Central memory CD8-positive, alpha-beta T cell (primary cell): ENCODE data around the gene ATG12.
"Not testable (repeated sequence)": the region's sequence is repeated elsewhere in the genome, so short reads cannot be mapped to it uniquely, and the experiment has no call there.

Experiments used
- ATAC-seq: fragments of 150-1000 bp; cut with Tn5 transposase; replicated peaks from 2 replicates; pipeline ENCODE4 v1.10.0; 2022; ENCODE audit warnings: mild to moderate bottlenecking, moderate FRiP score, moderate number of reproducible peaks; ENCODE audit not compliant: poor library complexity, severe bottlenecking; ENCODE audit errors: extremely low read depth
- DNase-seq, 2 donors: peaks; one replicate each; pipeline ENCODE4 v3.0.0; 2021; ENCODE audit warnings: low spot score in 2 of 2
- H3K27ac Mint-ChIP-seq: one replicate; pipeline ENCODE4 v1.8.0; 2022; ENCODE audit warnings: low read depth, mild to moderate bottlenecking, moderate library complexity, mixed read lengths
- H3K27me3 Mint-ChIP-seq: one replicate; pipeline ENCODE4 v1.8.0; 2022; ENCODE audit warnings: mixed read lengths
- H3K36me3 Mint-ChIP-seq: one replicate; pipeline ENCODE4 v1.8.0; 2022; ENCODE audit warnings: mild to moderate bottlenecking, moderate library complexity, mixed read lengths; ENCODE audit not compliant: insufficient read depth
- H3K4me1 Mint-ChIP-seq: one replicate; pipeline ENCODE4 v1.8.0; 2022; ENCODE audit warnings: mixed read lengths
- H3K4me3 Mint-ChIP-seq: one replicate; pipeline ENCODE4 v1.8.0; 2022; ENCODE audit warnings: mild to moderate bottlenecking, moderate library complexity, mixed read lengths
- H3K9me3 Mint-ChIP-seq: one replicate; pipeline ENCODE4 v1.8.0; 2022; ENCODE audit warnings: mixed read lengths

ATG12 gene

GRCh38 chr5:115841382-115842088 is at the start of gene ATG12, which contains the start of gene AP3S1:
ATG12 (minus strand) TSS chr5:115841565; CDS start chr5:115841552, 13 bp downstream.
AP3S1 (plus strand) TSS chr5:115841935; CDS start chr5:115842038, 103 bp downstream.
- Mint-ChIP-seq H3K9me3 (no peaks in the 10 kb centered on the region), H3K27me3 (no peaks in the 10 kb centered on the region), H3K4me3 (peak within 1 kb of the TSS; percentile 97), H3K36me3 (peaks cover 32% of the 10 kb centered on the region), H3K27ac (peak within 1 kb of the TSS; percentile 98), H3K4me1 (peaks cover 44% of the 10 kb centered on the region)
- DNase-seq (peak; percentile 85 to 88), ATAC-seq (peak; percentile 86)

- H3K4me3 Mint-ChIP-seq = no peak overlapping the region
- no peak overlapping the region for H3K27ac Mint-ChIP-seq
- no peak for ATAC-seq
- H3K36me3 Mint-ChIP-seq = peaks cover 2% of the 10 kb centered on the region
- DNase-seq = no peak
- no peaks in the 10 kb centered on the region for H3K4me1 Mint-ChIP-seq
- H3K27me3 Mint-ChIP-seq = no peaks in the 10 kb centered on the region
- H3K9me3 Mint-ChIP-seq = no peaks in the 10 kb centered on the region
These were observed 46.7 kb upstream of the ATG12 start for GRCh38 chr5:115888027-115888426.

- not testable (repeated sequence) for H3K36me3 Mint-ChIP-seq, H3K4me3 Mint-ChIP-seq, H3K4me1 Mint-ChIP-seq, DNase-seq, H3K9me3 Mint-ChIP-seq, H3K27me3 Mint-ChIP-seq, ATAC-seq, H3K27ac Mint-ChIP-seq
These were observed 43.8 kb upstream of the ATG12 start for GRCh38 chr5:115885208-115885607.

GRCh38 chr5:115884704-115885103 is 43.3 kb upstream of the ATG12 start:
- ATAC-seq = no peak
- no peak overlapping the region for H3K4me3 Mint-ChIP-seq
- H3K27me3 Mint-ChIP-seq = no peaks in the 10 kb centered on the region
- no peak overlapping the region for H3K27ac Mint-ChIP-seq
- H3K9me3 Mint-ChIP-seq = no peaks in the 10 kb centered on the region
- no peak for DNase-seq
- H3K4me1 Mint-ChIP-seq = peaks cover 14% of the 10 kb centered on the region
- peaks cover 1% of the 10 kb centered on the region for H3K36me3 Mint-ChIP-seq

GRCh38 chr5:115882434-115882833 is 41.1 kb upstream of the ATG12 start:
- not testable (repeated sequence) for ATAC-seq, H3K9me3 Mint-ChIP-seq, DNase-seq, H3K4me3 Mint-ChIP-seq, H3K27ac Mint-ChIP-seq, H3K36me3 Mint-ChIP-seq, H3K27me3 Mint-ChIP-seq
- peaks cover 29% of the 10 kb centered on the region for H3K4me1 Mint-ChIP-seq

DNA sequence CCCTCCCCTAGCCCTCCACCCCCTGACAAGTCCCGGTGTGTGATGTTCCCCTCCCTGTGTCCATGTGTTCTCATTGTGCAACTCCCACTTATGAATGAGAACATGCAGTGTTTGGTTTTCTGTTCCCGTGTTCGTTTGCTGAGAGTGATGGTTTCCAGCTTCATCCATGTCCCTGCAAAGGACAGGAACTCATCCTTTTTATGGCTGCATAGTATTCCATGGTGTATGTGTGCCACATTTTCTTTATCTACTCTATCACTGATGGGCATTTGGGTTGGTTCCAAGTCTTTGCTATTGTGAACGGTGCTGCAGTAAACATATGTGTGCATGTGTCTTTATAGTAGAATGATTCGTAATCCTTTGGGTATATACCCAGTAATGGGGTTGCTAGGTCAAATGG is 36.0 kb upstream of the ATG12 start:
- H3K4me1 Mint-ChIP-seq = peaks cover 35% of the 10 kb centered on the region
- H3K27ac Mint-ChIP-seq, H3K9me3 Mint-ChIP-seq, ATAC-seq, H3K4me3 Mint-ChIP-seq, H3K27me3 Mint-ChIP-seq, H3K36me3 Mint-ChIP-seq, DNase-seq: not testable (repeated sequence)

DNA sequence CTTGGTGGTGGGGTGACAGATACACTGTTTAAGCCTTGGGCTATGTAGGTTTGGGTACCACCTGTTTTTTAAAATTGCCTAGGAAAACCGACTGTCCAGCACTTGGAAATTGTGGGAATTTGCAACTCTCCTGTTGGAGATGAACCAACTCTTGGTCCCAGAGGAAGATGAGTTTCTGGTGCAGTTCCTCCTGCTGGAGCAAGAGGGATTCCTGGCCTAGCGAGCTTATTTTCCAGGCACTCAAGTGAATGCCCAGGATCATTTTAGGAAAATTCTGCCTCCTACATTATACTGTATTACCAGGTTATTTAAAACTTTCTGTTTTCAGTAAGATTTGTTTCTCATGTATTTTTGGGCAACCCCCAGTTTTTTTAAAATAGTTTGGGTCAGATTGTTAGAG is 34.1 kb upstream of the ATG12 start:
- no peak for DNase-seq
- H3K4me3 Mint-ChIP-seq = no peak overlapping the region
- no peaks in the 10 kb centered on the region for H3K27me3 Mint-ChIP-seq
- peaks cover 27% of the 10 kb centered on the region for H3K4me1 Mint-ChIP-seq
- ATAC-seq = no peak
- H3K27ac Mint-ChIP-seq = no peak overlapping the region
- no peaks in the 10 kb centered on the region for H3K9me3 Mint-ChIP-seq
- peaks cover 8% of the 10 kb centered on the region for H3K36me3 Mint-ChIP-seq

DNA sequence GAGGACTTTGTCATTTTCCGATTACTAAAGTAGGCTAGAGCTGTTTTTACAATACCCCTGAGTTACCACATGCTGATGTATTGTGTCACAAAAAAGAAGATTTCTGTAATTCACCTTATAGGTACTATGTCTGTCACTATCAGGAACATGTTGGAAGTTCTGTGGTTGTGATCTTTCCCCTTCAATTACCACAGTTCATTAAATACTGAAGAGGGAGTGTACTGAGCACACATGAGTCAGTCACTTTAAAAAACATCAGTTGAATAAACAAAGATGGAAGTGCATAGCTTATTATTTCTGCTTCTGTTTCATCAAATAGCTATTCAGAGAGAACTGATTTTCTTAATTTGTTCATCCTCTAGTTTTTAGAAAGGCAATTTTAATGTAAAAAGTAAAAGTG is 32.0 kb upstream of the ATG12 start:
- no peaks in the 10 kb centered on the region for H3K27me3 Mint-ChIP-seq
- DNase-seq = no peak
- H3K27ac Mint-ChIP-seq = peak overlapping the region; percentile 35
- no peaks in the 10 kb centered on the region for H3K9me3 Mint-ChIP-seq
- H3K4me1 Mint-ChIP-seq = peaks cover 19% of the 10 kb centered on the region
- no peak overlapping the region for H3K4me3 Mint-ChIP-seq
- H3K36me3 Mint-ChIP-seq = peaks cover 8% of the 10 kb centered on the region
- ATAC-seq = no peak

DNA sequence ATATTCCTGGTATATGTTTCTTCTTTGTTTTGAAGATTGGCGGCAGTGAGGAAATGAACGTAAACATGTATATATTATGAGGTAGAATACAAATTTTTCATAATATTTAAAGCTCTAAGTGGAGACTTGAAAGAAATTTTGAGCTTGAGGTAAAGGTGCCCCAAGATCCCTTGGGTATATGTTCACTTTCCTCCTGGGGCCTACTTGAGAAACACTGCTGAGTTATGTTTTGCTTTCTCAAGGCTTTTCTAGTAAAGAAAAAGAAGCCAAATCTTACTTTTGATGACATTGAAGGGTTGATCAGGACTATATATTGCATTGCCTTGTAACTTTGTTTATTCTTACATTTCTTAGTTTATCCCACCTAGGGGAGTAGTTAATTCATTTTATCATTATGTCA is 31.1 kb upstream of the ATG12 start:
- no peaks in the 10 kb centered on the region for H3K9me3 Mint-ChIP-seq
- peaks cover 8% of the 10 kb centered on the region for H3K36me3 Mint-ChIP-seq
- no peaks in the 10 kb centered on the region for H3K27me3 Mint-ChIP-seq
- peaks cover 12% of the 10 kb centered on the region for H3K4me1 Mint-ChIP-seq
- ATAC-seq (no peak), DNase-seq (no peak)
- peak overlapping the region; percentile 35 for H3K27ac Mint-ChIP-seq
- no peak overlapping the region for H3K4me3 Mint-ChIP-seq

GRCh38 chr5:115869256-115869795 is 28.0 kb upstream of the ATG12 start:
- Mint-ChIP-seq H3K36me3 (peaks cover 8% of the 10 kb centered on the region), H3K4me1 (peaks cover 16% of the 10 kb centered on the region), H3K27me3 (no peaks in the 10 kb centered on the region), H3K9me3 (no peaks in the 10 kb centered on the region), H3K4me3 (no peak overlapping the region), H3K27ac (no peak overlapping the region)
- no peak for DNase-seq
- no peak for ATAC-seq

- Mint-ChIP-seq H3K4me1 (peaks cover 38% of the 10 kb centered on the region), H3K36me3 (no peaks in the 10 kb centered on the region), H3K27ac (no peak overlapping the region)
These were observed 18.0 kb upstream of the ATG12 start for GRCh38 chr5:115859378-115859777.

GRCh38 chr5:115858396-115858795 is 17.0 kb upstream of the ATG12 start:
- H3K9me3 Mint-ChIP-seq = no peaks in the 10 kb centered on the region
- no peak overlapping the region for H3K4me3 Mint-ChIP-seq
- H3K27ac Mint-ChIP-seq = no peak overlapping the region
- DNase-seq (no peak), ATAC-seq (no peak)
- no peaks in the 10 kb centered on the region for H3K36me3 Mint-ChIP-seq
- H3K4me1 Mint-ChIP-seq = peaks cover 38% of the 10 kb centered on the region
- no peaks in the 10 kb centered on the region for H3K27me3 Mint-ChIP-seq

More at GRCh38 chr5:115859378-115859777, 18.0 kb upstream of the ATG12 start:
- ATAC-seq (no peak), DNase-seq (no peak)
- Mint-ChIP-seq H3K27me3 (no peaks in the 10 kb centered on the region), H3K9me3 (no peaks in the 10 kb centered on the region), H3K4me3 (no peak overlapping the region)

- no peak for ATAC-seq
- no peaks in the 10 kb centered on the region for H3K36me3 Mint-ChIP-seq
These were observed 16.4 kb upstream of the ATG12 start for GRCh38 chr5:115857626-115858349.

More at GRCh38 chr5:115857626-115858349, 16.4 kb upstream of the ATG12 start:
- Mint-ChIP-seq H3K27me3 (no peaks in the 10 kb centered on the region), H3K9me3 (no peaks in the 10 kb centered on the region), H3K27ac (no peak overlapping the region), H3K4me1 (peaks cover 43% of the 10 kb centered on the region), H3K4me3 (no peak overlapping the region)
- DNase-seq = no peak
